HepG2 (cell line): ENCODE results near the gene GPC6. TPM values are rescaled to one million over a fixed set of nuclear protein-coding genes. Genes with fewer than 3 reads are reported as not detected.

ENCODE experiments used
- ATAC-seq: fragments of 200-7000 bp; cut with Tn5 transposase; 3 replicates; pipeline ENCODE4 v1.9.1; 2020; ENCODE audit warnings: mild to moderate bottlenecking, moderate library complexity
- BruUV-seq: library from RNA; stranded (reverse); fragments of 400-500 nt; replicated peaks from 2 replicates; lab custom pipeline; 2021; lab: Mats Ljungman, UMichigan
- CTCF ChIA-PET: fragments of 300-600 bp; formaldehyde crosslinking; extraction: SDS; loops from one replicate; lab custom pipeline; 2021; ENCODE audit warnings: low total read pairs, inconsistent platforms, low intra/inter-chr PET ratio; lab: Yijun Ruan, JAX
- POLR2A ChIA-PET: fragments of 350-600 bp; sonication (Branson Sonifier 250); formaldehyde crosslinking; loops from one replicate; lab custom pipeline; 2020; ENCODE audit warnings: antibody characterized with exemption, inconsistent platforms; lab: Yijun Ruan, JAX
- DNase-seq: peaks from one replicate; pipeline ENCODE4 v3.0.0-alpha.2; 2015; ENCODE audit warnings: low spot score
- FAIRE-seq: peaks from 3 replicates; lab custom pipeline; 2011; peaks lifted over from hg19 to GRCh38; lab: Jason Lieb, UNC
- H2AFZ ChIP-seq: one replicate; pipeline ENCODE4 v1.6.1; 2011; ENCODE audit warnings: low read length, inconsistent platforms
- H3K27ac ChIP-seq: fragments of 300-600 bp; 3 replicates; pipeline ENCODE4 v1.8.0; 2011; ENCODE audit warnings: mixed run types, mild to moderate bottlenecking, mixed read lengths, low read length, inconsistent platforms; ENCODE audit not compliant: insufficient read depth; ENCODE audit errors: extremely low read length
- H3K27me3 ChIP-seq, 2 experiments: fragments of 200-600 bp in 1 of 2; 2 replicates in 1 of 2; 3 replicates in 1 of 2; pipeline versions ENCODE4 v1.6.0 to v1.8.0; 2011; ENCODE audit warnings: low read length in 2 of 2, mild to moderate bottlenecking in 2 of 2, moderate library complexity in 2 of 2, inconsistent platforms in 1 of 2; ENCODE audit not compliant: insufficient read depth in 2 of 2, control insufficient read depth in 1 of 2
- H3K36me3 ChIP-seq, 2 experiments: fragments of 200-600 bp in 1 of 2; replicated peaks in 1 of 2; 2 replicates in 1 of 2; 3 replicates in 1 of 2; pipeline versions ENCODE4 v1.5.1 to v1.8.0; 2011; ENCODE audit warnings: low read length in 2 of 2, inconsistent platforms in 1 of 2; ENCODE audit not compliant: insufficient read depth in 2 of 2, control insufficient read depth in 1 of 2
- H3K4me1 ChIP-seq: 2 replicates; pipeline ENCODE4 v1.5.1; 2012; ENCODE audit warnings: low read length, inconsistent platforms; ENCODE audit not compliant: insufficient read depth
- H3K4me2 ChIP-seq: 2 replicates; pipeline ENCODE4 v1.6.0; 2011; ENCODE audit warnings: low read depth, low read length, inconsistent platforms
- H3K4me3 ChIP-seq, 3 experiments: fragments of 200-600 bp in 1 of 3; sonication (generic), shearing (Covaris generic) in 1 of 3; replicated peaks in 1 of 3; 2 replicates each; pipeline ENCODE4 v1.5.1; 2011 to 2016; ENCODE audit warnings: low read length in 3 of 3, inconsistent platforms in 2 of 3, low read depth in 2 of 3, mild to moderate bottlenecking in 2 of 3, control low read depth in 1 of 3, mixed read lengths in 1 of 3; ENCODE audit not compliant: insufficient read depth in 1 of 3
- H3K79me2 ChIP-seq: one replicate; pipeline ENCODE4 v1.6.1; 2011; ENCODE audit warnings: low read length, inconsistent platforms; ENCODE audit not compliant: insufficient read depth
- H3K9ac ChIP-seq: 2 replicates; pipeline ENCODE4 v1.6.0; 2011; ENCODE audit warnings: mild to moderate bottlenecking, low read depth, low read length, inconsistent platforms; ENCODE audit not compliant: insufficient read depth
- H3K9me3 ChIP-seq: 2 replicates; pipeline ENCODE4 v1.5.1; 2012; ENCODE audit warnings: mild to moderate bottlenecking, low read length
- H4K20me1 ChIP-seq: 2 replicates; pipeline ENCODE4 v1.6.0; 2011; ENCODE audit warnings: inconsistent platforms, mild to moderate bottlenecking, low read length, moderate library complexity; ENCODE audit not compliant: insufficient read depth
- ATRX ChIP-seq: sonication (generic); formaldehyde crosslinking; IDR thresholded peaks from 2 replicates; pipeline ENCODE4 v1.4.0; 2020; ENCODE audit warnings: missing genetic modification reagents, borderline replicate concordance
- CC2D1A ChIP-seq: sonication (generic); formaldehyde crosslinking; IDR thresholded peaks from 2 replicates; pipeline ENCODE4 v1.8.1; 2023; ENCODE audit warnings: mild to moderate bottlenecking, missing genetic modification reagents
- GTF3A ChIP-seq: sonication (generic); formaldehyde crosslinking; conservative IDR thresholded peaks from 2 replicates; pipeline ENCODE4 v1.4.0; 2020; ENCODE audit warnings: mild to moderate bottlenecking, missing genetic modification reagents
- HMGA1 ChIP-seq: sonication (generic); formaldehyde crosslinking; conservative IDR thresholded peaks from 2 replicates; pipeline ENCODE4 v1.4.0; 2020; ENCODE audit warnings: missing genetic modification reagents
- LBX2 ChIP-seq: sonication (generic); formaldehyde crosslinking; IDR thresholded peaks from 2 replicates; pipeline ENCODE4 v1.5.0; 2020; ENCODE audit warnings: missing genetic modification reagents, mild to moderate bottlenecking, borderline replicate concordance
- NAIF1 ChIP-seq: sonication (generic); formaldehyde crosslinking; IDR thresholded peaks from 2 replicates; pipeline ENCODE4 v1.5.0; 2020; ENCODE audit warnings: mild to moderate bottlenecking, missing genetic modification reagents, borderline replicate concordance
- PAF1 ChIP-seq: IDR thresholded peaks from 2 replicates; pipeline ENCODE4 v1.6.1; 2016; ENCODE audit warnings: missing genetic modification reagents, missing compliant biosample characterization
- PAWR ChIP-seq: sonication (generic); formaldehyde crosslinking; IDR thresholded peaks from 2 replicates; pipeline ENCODE4 v1.4.0; 2020; ENCODE audit warnings: missing genetic modification reagents, mild to moderate bottlenecking, borderline replicate concordance
- SP140L ChIP-seq: sonication (generic); formaldehyde crosslinking; IDR thresholded peaks from 2 replicates; pipeline ENCODE4 v1.4.0; 2020; ENCODE audit warnings: missing genetic modification reagents, borderline replicate concordance
- TRIM22 ChIP-seq: fragments of 450-650 bp; IDR thresholded peaks from 2 replicates; pipeline ENCODE4 v1.6.1; 2017
- ZNF292 ChIP-seq: sonication (generic); formaldehyde crosslinking; IDR thresholded peaks from 2 replicates; pipeline ENCODE4 v1.8.1; 2022; ENCODE audit warnings: mild to moderate bottlenecking, low read depth, missing genetic modification reagents, borderline replicate concordance
- ZNF589 ChIP-seq: sonication (generic); formaldehyde crosslinking; conservative IDR thresholded peaks from 2 replicates; pipeline ENCODE4 v1.8.0; 2022; ENCODE audit warnings: mild to moderate bottlenecking, moderate library complexity, missing genetic modification reagents
- ZNF598 ChIP-seq: sonication (generic); formaldehyde crosslinking; IDR thresholded peaks from 2 replicates; pipeline ENCODE4 v1.5.1; 2020; ENCODE audit warnings: mild to moderate bottlenecking, missing genetic modification reagents, borderline replicate concordance
- ZNF704 ChIP-seq: sonication (generic); formaldehyde crosslinking; IDR thresholded peaks from 2 replicates; pipeline ENCODE4 v1.8.1; 2023; ENCODE audit warnings: mild to moderate bottlenecking, inconsistent platforms, moderate library complexity, missing genetic modification reagents, borderline replicate concordance
- WGBS: methylation state at CpG from one replicate; pipeline ENCODE4 v1.1.6; 2017; ENCODE audit warnings: low lambda C conversion rate; 5-methylcytosine and 5-hydroxymethylcytosine counted together
- in situ Hi-C: cut with HindIII; loops from 2 replicates; pipeline ENCODE4 v1.10.0; 2017; ENCODE audit warnings: low pct_unique_long_range_greater_than_20kb; ENCODE audit not compliant: extremely low pct_ligation_motif_present
- intact Hi-C: fragments of 100-400 bp; cut with micrococcal nuclease; formaldehyde crosslinking; loops from one replicate; pipeline ENCODE4 v1.10.0; 2022; ENCODE audit not compliant: unreplicated experiment
- polyA plus RNA-seq, 8 experiments: library from polyadenylated mRNA; depleted of rRNA in 3 of 8; stranded (reverse) in 7 of 8; unstranded in 1 of 8; fragments of >200 nt; fragmentation: Illumina TruSeq in 4 of 8; extraction: Trizol in 4 of 8; gene quantifications; 2 replicates each; pipeline versions ENCODE4 v1.2.1 to v1.2.3, GENCODE V29; 2011 to 2016; ENCODE audit warnings: low read depth in 4 of 8, missing spikeins in 1 of 8, mixed read lengths in 1 of 8; ENCODE audit not compliant: insufficient read depth in 1 of 8
- total RNA-seq, 5 experiments: library from RNA; depleted of rRNA; stranded (reverse); fragments of >200 nt; fragmentation: Illumina TruSeq; extraction: Trizol; gene quantifications; 2 replicates each; pipeline ENCODE4 v1.2.3, GENCODE V29; 2016; ENCODE audit warnings: low read depth in 1 of 5

Gene GPC6
- total and polyA plus RNA-seq, 2 of the 13 experiments (the other 11 are each of a cell fraction or from before 2014, with no cell fraction given): 24.5 to 33.9 TPM

GRCh38 chr13:93411186-93411680 is 184.6 kb downstream of the GPC6 start:
- intact Hi-C loops (no loop called here), in situ Hi-C loops (no loop called here)
- no peaks in the 10 kb centered on the region for H3K4me1 ChIP-seq
- CTCF ChIA-PET: no interaction called here
- no peaks in the 10 kb centered on the region for H3K36me3 ChIP-seq
- POLR2A ChIA-PET: no interaction called here
- no peaks in the 10 kb centered on the region for H3K27me3 ChIP-seq
- H3K4me3 ChIP-seq: no peak overlapping the region
- H3K27ac ChIP-seq: no peak overlapping the region
- H3K9me3 ChIP-seq: no peaks in the 10 kb centered on the region
- no peaks in the 10 kb centered on the region for H3K79me2 ChIP-seq
- H4K20me1 ChIP-seq: no peaks in the 10 kb centered on the region
- H2AFZ ChIP-seq: no peak overlapping the region
- FAIRE-seq (no peak), ATAC-seq (no peak), DNase-seq (no peak)
- WGBS: 97% methylated on average over 3 of the region's 3 CpGs
- no peak overlapping the region for H3K4me2 ChIP-seq
- no peak for TF ChIP-seq TRIM22
- no peak for TF ChIP-seq ATRX (CRISPR knock-in tag)
- no peak for TF ChIP-seq GTF3A
- no peak for TF ChIP-seq SP140L
- no peak for TF ChIP-seq ZNF704 (CRISPR knock-in tag)
- TF ChIP-seq LBX2 (CRISPR knock-in tag): no peak
- TF ChIP-seq ZNF589 (CRISPR knock-in tag): no peak
- TF ChIP-seq CC2D1A: no peak
- TF ChIP-seq HMGA1 (CRISPR knock-in tag): no peak
- TF ChIP-seq PAF1 (CRISPR knock-in tag): no peak
- TF ChIP-seq ZNF598 (CRISPR knock-in tag): no peak
- TF ChIP-seq ZNF292 (CRISPR knock-in tag): no peak
- no peak for TF ChIP-seq PAWR (CRISPR knock-in tag)
- TF ChIP-seq NAIF1 (CRISPR knock-in tag): no peak
- no TSS peak for BruUV-seq
- no peak overlapping the region for H3K9ac ChIP-seq
